Measurements from ENCODE around the gene C11orf98. TPM values are rescaled to one million over a fixed set of nuclear protein-coding genes. Genes with fewer than 3 reads are reported as not detected.
A peak's percentile ranks its signal among the peaks of the same experiment; 100 is the strongest.
"Not testable (repeated sequence)": the region's sequence is repeated elsewhere in the genome, so short reads cannot be mapped to it uniquely, and the experiment has no call there.

C11orf98 gene
- total RNA-seq, 1 experiment from 2014 or later: 64.8 TPM

GRCh38 chr11:62689421-62690183 lies 24.6 kb upstream of the C11orf98 start, which contains the start of gene LRRN4CL:
Gene LRRN4CL (minus strand): TSS chr11:62689530. CDS start chr11:62688508, 1,022 bp downstream.
- DNase-seq: peak; percentile 96
- H3K27me3 ChIP-seq: no peaks in the 10 kb centered on the region
- H3K9me3 ChIP-seq: no peaks in the 10 kb centered on the region
- H3K4me3 ChIP-seq: no peak within 1 kb of the TSS
- peaks cover 33% of the 10 kb centered on the region for H3K36me3 ChIP-seq

GRCh38 chr11:62688491-62688890 lies 23.5 kb upstream of the C11orf98 start:
- H3K27me3 ChIP-seq: no peaks in the 10 kb centered on the region
- H3K9me3 ChIP-seq: no peaks in the 10 kb centered on the region
- peaks cover 26% of the 10 kb centered on the region for H3K36me3 ChIP-seq
- H3K4me3 ChIP-seq: no peak overlapping the region
- no peak for DNase-seq

DNA sequence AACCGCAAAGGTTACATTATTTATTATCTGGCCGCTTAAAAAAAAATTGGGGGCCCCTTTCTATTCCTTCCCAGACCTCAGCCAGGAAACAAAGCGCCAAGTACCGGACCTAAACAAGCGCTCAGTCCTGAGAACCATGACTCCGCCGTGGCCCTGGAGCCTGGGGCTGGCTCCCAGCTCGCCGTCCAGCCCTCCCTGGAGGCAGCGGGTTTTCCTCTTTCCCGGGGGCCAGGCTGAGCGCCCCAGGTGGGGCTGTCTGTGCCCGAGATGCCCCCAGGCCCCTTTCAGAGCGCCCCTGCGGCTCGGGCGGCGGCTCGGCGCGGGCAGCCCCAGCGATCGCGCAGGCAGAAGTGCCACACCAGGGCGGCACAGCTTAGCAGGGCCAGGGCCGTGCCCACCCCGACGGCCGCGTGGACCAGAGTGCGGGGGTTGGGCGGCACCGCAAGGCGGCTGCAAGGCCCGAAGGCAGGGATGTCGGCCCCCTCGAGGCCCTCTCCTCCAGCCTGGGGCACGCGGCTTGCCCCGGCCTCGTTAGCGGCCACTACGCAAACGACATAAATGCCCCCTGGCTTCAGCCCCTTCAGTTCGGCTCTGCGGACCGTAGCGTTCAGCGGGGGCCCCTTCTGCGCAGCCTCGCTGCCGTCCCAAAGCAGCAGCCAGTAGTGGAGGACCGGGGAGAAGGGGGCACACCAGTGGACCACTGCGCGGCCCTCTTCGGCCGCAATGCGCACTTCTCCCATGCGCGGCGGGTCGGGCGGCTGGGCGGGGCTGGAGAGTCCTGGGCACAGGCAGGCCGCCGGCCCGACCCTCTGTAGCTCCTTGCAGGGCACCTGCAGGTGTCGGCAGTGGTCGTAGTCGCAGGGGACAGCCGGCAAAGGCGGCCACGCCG lies 22.7 kb upstream of the C11orf98 start:
- no peaks in the 10 kb centered on the region for H3K9me3 ChIP-seq

DNA sequence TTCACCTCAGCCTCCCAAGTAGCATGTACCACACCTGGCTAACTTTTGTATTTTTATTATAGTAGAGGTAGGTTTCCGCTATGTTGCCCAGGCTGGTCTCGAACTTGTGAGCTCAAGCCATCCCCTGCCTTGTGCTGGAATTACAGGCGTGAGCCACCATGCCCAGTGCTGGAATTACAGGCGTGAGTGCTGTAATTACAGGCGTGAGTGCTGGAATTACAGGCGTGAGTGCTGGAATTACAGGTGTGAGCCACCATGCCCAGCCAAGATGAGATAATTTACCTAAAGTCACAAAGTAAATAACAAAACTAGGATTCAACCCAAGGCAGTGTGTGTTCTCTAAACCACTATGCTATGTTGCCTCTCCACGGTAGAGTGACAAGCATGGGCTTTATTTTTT lies 17.5 kb upstream of the C11orf98 start:
- H3K9me3 ChIP-seq: no peaks in the 10 kb centered on the region
- no peak for DNase-seq
- no peaks in the 10 kb centered on the region for H3K27me3 ChIP-seq
- H3K4me3 ChIP-seq: no peak overlapping the region
- H3K36me3 ChIP-seq: peaks cover 6% of the 10 kb centered on the region

More for the DNA sequence above, 22.7 kb upstream of the C11orf98 start:
- Histone ChIP-seq H3K36me3 (peaks cover 19% of the 10 kb centered on the region), H3K27me3 (no peaks in the 10 kb centered on the region), H3K4me3 (no peak overlapping the region)
- no peak for DNase-seq

- DNase-seq: peak; percentile 72
- no peak overlapping the region for H3K4me3 ChIP-seq
- no peaks in the 10 kb centered on the region for H3K9me3 ChIP-seq
- H3K27me3 ChIP-seq: no peaks in the 10 kb centered on the region
- H3K36me3 ChIP-seq: peaks cover 18% of the 10 kb centered on the region
Measured at GRCh38 chr11:62680825-62681240, 15.8 kb upstream of the C11orf98 start.

DNA sequence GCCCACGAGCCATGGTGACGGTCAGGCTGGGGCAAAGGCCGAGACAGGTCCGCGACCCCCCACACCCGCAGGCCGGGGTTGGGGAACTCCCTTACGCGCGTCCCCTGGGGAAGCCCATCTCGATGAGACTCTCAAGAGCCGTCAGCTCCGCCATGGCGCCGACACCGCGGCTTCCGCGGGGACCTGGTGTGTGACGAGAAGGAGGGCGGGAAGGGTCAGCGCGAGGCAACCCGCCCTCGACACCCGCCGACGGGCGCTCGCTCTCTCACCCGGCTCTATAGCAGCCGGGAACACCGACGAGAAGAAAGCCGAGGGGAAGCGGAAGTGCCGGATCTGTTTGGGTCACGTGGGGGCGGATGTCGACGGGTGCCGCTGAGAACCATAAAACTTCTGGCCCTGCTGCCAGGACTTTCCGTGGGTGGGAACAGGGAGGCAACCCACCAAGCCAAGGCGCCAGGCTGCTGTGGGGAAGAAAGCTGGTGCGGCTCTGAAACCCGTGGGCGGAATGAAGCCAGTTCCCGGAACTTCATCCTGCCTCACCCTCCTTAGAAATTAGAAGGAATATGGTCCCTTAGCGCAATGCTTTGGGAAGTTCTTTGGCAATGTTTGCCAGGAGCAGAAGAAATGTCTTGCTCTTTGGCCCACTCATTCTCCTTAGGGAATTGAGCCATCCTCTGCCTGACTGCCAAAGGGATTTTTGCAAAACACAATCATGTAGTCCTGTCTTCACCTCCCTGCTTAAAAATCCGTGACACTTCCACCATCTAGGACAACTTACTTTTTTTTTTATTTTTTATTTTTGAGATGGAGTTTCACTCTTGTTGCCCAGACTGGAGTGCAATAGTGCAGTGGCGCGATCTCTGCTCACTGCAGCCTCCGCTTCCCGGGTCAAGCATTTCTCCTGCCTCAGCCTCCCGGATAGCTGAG lies 14.0 kb upstream of the C11orf98 start, which contains the start of gene UBXN1:
UBXN1 (minus strand) TSS at position 304 of the 927 bp plus-strand sequence; CDS start at position 154, 150 bp downstream.
- Histone ChIP-seq H3K27me3 (no peaks in the 10 kb centered on the region), H3K9me3 (no peaks in the 10 kb centered on the region), H3K4me3 (peak within 1 kb of the TSS; percentile 82), H3K36me3 (peaks cover 26% of the 10 kb centered on the region)
- DNase-seq: peak; percentile 95

DNA sequence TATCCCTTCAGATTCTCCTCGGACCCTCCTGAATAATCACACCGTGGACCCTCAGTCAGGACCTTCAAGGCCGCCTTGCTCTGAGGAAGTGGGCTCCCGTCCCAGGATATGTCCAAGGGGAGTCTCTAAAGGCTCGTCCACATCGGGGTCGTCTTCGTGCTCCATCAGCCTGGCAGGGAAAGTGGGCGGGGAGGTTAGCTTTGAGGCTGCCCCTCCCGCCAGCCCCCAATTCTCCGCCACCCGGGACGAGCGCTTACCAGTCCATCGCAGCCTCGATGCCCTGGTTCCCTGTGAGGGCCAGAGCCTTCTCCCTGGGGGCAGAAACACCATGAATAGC lies 13.4 kb upstream of the C11orf98 start:
- Histone ChIP-seq H3K27me3 (no peaks in the 10 kb centered on the region), H3K4me3 (peak overlapping the region; percentile 82), H3K9me3 (no peaks in the 10 kb centered on the region), H3K36me3 (peaks cover 33% of the 10 kb centered on the region)
- DNase-seq: no peak

GRCh38 chr11:62677714-62678113 lies 12.7 kb upstream of the C11orf98 start:
- peak overlapping the region; percentile 82 for H3K4me3 ChIP-seq

GRCh38 chr11:62677156-62677555 lies 12.1 kb upstream of the C11orf98 start:
- H3K36me3 ChIP-seq: peaks cover 42% of the 10 kb centered on the region
- no peaks in the 10 kb centered on the region for H3K27me3 ChIP-seq
- no peaks in the 10 kb centered on the region for H3K9me3 ChIP-seq
- DNase-seq: no peak
- no peak overlapping the region for H3K4me3 ChIP-seq

More at GRCh38 chr11:62677714-62678113, 12.7 kb upstream of the C11orf98 start:
- H3K27me3 ChIP-seq: no peaks in the 10 kb centered on the region
- peaks cover 40% of the 10 kb centered on the region for H3K36me3 ChIP-seq
- no peak for DNase-seq
- no peaks in the 10 kb centered on the region for H3K9me3 ChIP-seq

- H3K4me3 ChIP-seq: no peak overlapping the region
Measured at GRCh38 chr11:62676698-62677097, 11.7 kb upstream of the C11orf98 start.

GRCh38 chr11:62675415-62675814 lies 10.4 kb upstream of the C11orf98 start:
- H3K36me3 ChIP-seq: peaks cover 50% of the 10 kb centered on the region
- not testable (repeated sequence) for DNase-seq, H3K4me3 ChIP-seq

More at GRCh38 chr11:62676698-62677097, 11.7 kb upstream of the C11orf98 start:
- no peak for DNase-seq
- Histone ChIP-seq H3K36me3 (peaks cover 46% of the 10 kb centered on the region), H3K9me3 (no peaks in the 10 kb centered on the region), H3K27me3 (no peaks in the 10 kb centered on the region)

GRCh38 chr11:62673196-62673525 lies 8.2 kb upstream of the C11orf98 start:
- peak overlapping the region; percentile 4; the same call in 1 of the 2 replicates for H3K4me3 ChIP-seq
- no peak for DNase-seq

More at GRCh38 chr11:62675415-62675814, 10.4 kb upstream of the C11orf98 start:
- H3K9me3 ChIP-seq, H3K27me3 ChIP-seq: not testable (repeated sequence)

DNA sequence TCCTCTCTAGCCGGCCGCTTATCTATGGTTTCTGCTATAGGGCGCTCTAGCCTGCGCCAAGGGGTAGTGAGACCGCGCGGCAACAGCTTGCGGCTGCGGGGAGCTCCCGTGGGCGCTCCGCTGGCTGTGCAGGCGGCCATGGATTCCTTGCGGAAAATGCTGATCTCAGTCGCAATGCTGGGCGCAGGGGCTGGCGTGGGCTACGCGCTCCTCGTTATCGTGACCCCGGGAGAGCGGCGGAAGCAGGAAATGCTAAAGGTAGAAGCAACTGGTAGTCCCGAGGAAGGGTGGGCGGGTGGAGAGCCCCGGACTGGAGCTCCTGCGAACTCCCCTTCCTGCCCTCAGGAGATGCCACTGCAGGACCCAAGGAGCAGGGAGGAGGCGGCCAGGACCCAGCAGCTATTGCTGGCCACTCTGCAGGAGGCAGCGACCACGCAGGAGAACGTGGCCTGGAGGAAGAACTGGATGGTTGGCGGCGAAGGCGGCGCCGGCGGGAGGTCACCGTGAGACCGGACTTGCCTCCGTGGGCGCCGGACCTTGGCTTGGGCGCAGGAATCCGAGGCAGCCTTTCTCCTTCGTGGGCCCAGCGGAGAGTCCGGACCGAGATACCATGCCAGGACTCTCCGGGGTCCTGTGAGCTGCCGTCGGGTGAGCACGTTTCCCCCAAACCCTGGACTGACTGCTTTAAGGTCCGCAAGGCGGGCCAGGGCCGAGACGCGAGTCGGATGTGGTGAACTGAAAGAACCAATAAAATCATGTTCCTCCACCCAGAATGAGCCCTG lies 6.8 kb upstream of the C11orf98 start, which contains the start of the genes LBHD1 and UQCC3:
LBHD1 (minus strand) TSS at position 660 of the 782 bp plus-strand sequence. CDS start 2,236 bp downstream, outside the sequence.
UQCC3 (plus strand) TSS at position 66 of the 782 bp plus-strand sequence; CDS start at position 139, 73 bp downstream.
- DNase-seq: peak; percentile 85
- Histone ChIP-seq H3K27me3 (no peaks in the 10 kb centered on the region), H3K4me3 (peak within 1 kb of the TSS; percentile 97), H3K9me3 (no peaks in the 10 kb centered on the region), H3K36me3 (peaks cover 52% of the 10 kb centered on the region)

More at GRCh38 chr11:62673196-62673525, 8.2 kb upstream of the C11orf98 start:
- Histone ChIP-seq H3K36me3 (peaks cover 50% of the 10 kb centered on the region), H3K27me3 (no peaks in the 10 kb centered on the region), H3K9me3 (no peaks in the 10 kb centered on the region)

GRCh38 chr11:62671236-62671607 lies 6.2 kb upstream of the C11orf98 start:
- Histone ChIP-seq H3K36me3 (peaks cover 56% of the 10 kb centered on the region), H3K27me3 (no peaks in the 10 kb centered on the region), H3K4me3 (peak overlapping the region; percentile 97), H3K9me3 (no peaks in the 10 kb centered on the region)
- no peak for DNase-seq

DNA sequence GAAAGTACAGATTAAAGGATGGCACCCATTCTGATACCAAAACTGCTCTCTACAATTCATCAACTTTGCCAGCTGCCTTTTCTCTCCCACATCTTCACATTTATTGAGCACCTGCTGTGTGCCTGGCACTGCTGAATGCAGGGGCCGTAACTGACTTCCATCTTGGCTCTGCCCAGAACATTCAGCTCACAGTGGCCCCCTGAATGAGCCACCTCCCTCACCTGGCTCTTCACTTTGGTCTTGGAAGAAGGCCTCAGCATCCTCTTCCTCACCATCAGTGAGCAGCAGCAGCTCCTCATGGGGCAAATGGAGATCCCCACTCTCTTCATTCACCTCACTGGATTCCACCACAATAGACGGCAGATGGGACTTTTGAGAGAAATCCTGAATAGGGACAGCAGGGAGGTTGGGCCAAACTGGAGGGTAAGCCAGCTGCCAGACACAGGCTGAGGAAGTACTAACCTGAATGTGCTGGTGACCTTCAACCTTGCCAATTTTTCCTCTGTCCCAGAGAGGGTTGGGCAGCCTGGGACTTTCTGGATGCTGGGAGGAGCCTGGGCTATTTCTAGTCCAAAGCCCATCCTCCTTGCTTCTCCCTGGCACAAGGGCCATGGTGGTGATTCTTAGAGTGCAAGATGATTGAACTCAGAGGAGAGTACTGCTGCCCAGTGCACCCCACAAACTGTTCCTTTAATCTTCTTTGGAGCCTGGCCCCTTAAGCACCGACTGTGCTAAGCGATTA lies 4.6 kb upstream of the C11orf98 start:
- peak; percentile 33 for DNase-seq
- Histone ChIP-seq H3K4me3 (no peak overlapping the region), H3K27me3 (no peaks in the 10 kb centered on the region), H3K36me3 (peaks cover 55% of the 10 kb centered on the region), H3K9me3 (no peaks in the 10 kb centered on the region)
